MM.1S (cell line): ENCODE data around the gene KIF16B.
"Not testable (repeated sequence)": the region's sequence is repeated elsewhere in the genome, so short reads cannot be mapped to it uniquely, and the experiment has no call there.

ENCODE experiments used
- DNase-seq: peaks from one replicate; pipeline ENCODE4 v3.0.0-alpha.2; 2015
- H2AFZ ChIP-seq: fragments of 300-600 bp; sonication (generic); 2 replicates; pipeline ENCODE4 v1.6.0; 2016; ENCODE audit warnings: antibody characterized with exemption, low read length
- H3F3A ChIP-seq: fragments of 300-600 bp; sonication (generic); 2 replicates; pipeline ENCODE4 v1.6.1; 2016; ENCODE audit warnings: mild to moderate bottlenecking, antibody characterized with exemption, low read length, moderate library complexity, mixed read lengths; ENCODE audit not compliant: insufficient read depth
- H3K27ac ChIP-seq: fragments of 300-600 bp; sonication (generic); 2 replicates; pipeline ENCODE4 v1.5.1; 2016; ENCODE audit warnings: mild to moderate bottlenecking, low read length
- H3K27me3 ChIP-seq: fragments of 300-600 bp; sonication (generic); replicated peaks from 2 replicates; pipeline ENCODE4 v1.6.0; 2016; ENCODE audit warnings: low read length; ENCODE audit not compliant: insufficient read depth
- H3K36me3 ChIP-seq: fragments of 300-600 bp; sonication (generic); replicated peaks from 2 replicates; pipeline ENCODE4 v1.6.1; 2016; ENCODE audit warnings: mild to moderate bottlenecking, low read length, mixed read lengths; ENCODE audit not compliant: insufficient read depth
- H3K4me1 ChIP-seq: fragments of 300-600 bp; sonication (generic); 2 replicates; pipeline ENCODE4 v1.6.1; 2016; ENCODE audit warnings: low read length, mixed read lengths
- H3K4me2 ChIP-seq: fragments of 300-600 bp; sonication (generic); 2 replicates; pipeline ENCODE4 v1.6.0; 2016; ENCODE audit warnings: low read depth, low read length
- H3K4me3 ChIP-seq: fragments of 300-600 bp; sonication (generic); 2 replicates; pipeline ENCODE4 v1.5.1; 2016; ENCODE audit warnings: low read length, mixed read lengths
- H3K79me2 ChIP-seq: fragments of 300-600 bp; sonication (generic); 2 replicates; pipeline ENCODE4 v1.6.1; 2016; ENCODE audit warnings: mixed run types, low read length, mixed read lengths
- H3K9ac ChIP-seq: fragments of 300-600 bp; sonication (generic); 2 replicates; pipeline ENCODE4 v1.6.1; 2016; ENCODE audit warnings: low read length, mixed read lengths
- H3K9me2 ChIP-seq: fragments of 300-600 bp; sonication (generic); replicated peaks from 2 replicates; pipeline ENCODE4 v1.6.1; 2016; ENCODE audit warnings: mild to moderate bottlenecking, low read length, mixed read lengths; ENCODE audit not compliant: insufficient read depth
- H3K9me3 ChIP-seq: fragments of 300-600 bp; sonication (generic); replicated peaks from 2 replicates; pipeline ENCODE4 v1.6.1; 2016; ENCODE audit warnings: mild to moderate bottlenecking, low read length, mixed read lengths; ENCODE audit not compliant: insufficient read depth
- H4K20me1 ChIP-seq: fragments of 300-600 bp; sonication (generic); 2 replicates; pipeline ENCODE4 v1.6.1; 2016; ENCODE audit warnings: mild to moderate bottlenecking, low read length, moderate library complexity, mixed read lengths; ENCODE audit not compliant: insufficient read depth
- EZH2 ChIP-seq: fragments of 300-600 bp; sonication (generic); optimal IDR thresholded peaks from 2 replicates; pipeline ENCODE3; 2017; ENCODE audit warnings: low read depth, mild to moderate bottlenecking, antibody characterized with exemption, low read length, mixed read lengths
- EZH2phosphoT487 ChIP-seq: fragments of 300-600 bp; sonication (generic); IDR thresholded peaks from 2 replicates; pipeline ENCODE4 v1.6.1; 2018; ENCODE audit warnings: antibody characterized with exemption, low read length
- TF ChIP-seq, protein P1 (sequence below): fragments of 300-600 bp; sonication (generic); IDR thresholded peaks from 2 replicates; pipeline ENCODE4 v1.5.1; 2016; ENCODE audit warnings: antibody characterized with exemption, low read length, mixed read lengths

KIF16B gene

DNA sequence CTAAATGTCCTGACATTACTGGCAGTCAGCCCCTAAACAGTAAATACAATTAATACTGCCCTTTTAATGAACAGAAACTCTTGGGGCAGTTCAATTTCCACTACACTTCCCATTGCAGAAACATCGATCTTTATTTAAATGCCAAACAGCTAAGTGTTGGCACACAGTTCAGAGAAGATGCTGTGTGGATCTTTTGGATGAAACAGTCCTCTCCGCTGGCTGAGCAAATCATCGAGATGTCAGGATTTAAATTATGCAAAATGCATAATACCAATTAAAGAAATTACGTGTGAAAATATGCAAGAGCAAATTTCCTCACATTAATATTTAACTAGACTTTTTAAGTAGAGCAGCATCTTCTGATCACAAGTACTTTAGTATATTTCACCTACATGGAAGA is 132.6 kb downstream of the KIF16B start:
- Histone ChIP-seq H3K4me2 (no peak overlapping the region), H3K9me2 (no peaks in the 10 kb centered on the region), H4K20me1 (no peaks in the 10 kb centered on the region), H3K27ac (no peak overlapping the region), H3F3A (no peaks in the 10 kb centered on the region), H3K4me3 (no peak overlapping the region), H2AFZ (no peak overlapping the region), H3K9me3 (no peaks in the 10 kb centered on the region), H3K9ac (no peak overlapping the region), H3K79me2 (no peaks in the 10 kb centered on the region), H3K4me1 (no peaks in the 10 kb centered on the region), H3K27me3 (no peaks in the 10 kb centered on the region), H3K36me3 (no peaks in the 10 kb centered on the region)
- TF ChIP-seq EZH2 = no peak
- TF ChIP-seq EZH2phosphoT487 = no peak
- TF ChIP-seq, protein P1, sequence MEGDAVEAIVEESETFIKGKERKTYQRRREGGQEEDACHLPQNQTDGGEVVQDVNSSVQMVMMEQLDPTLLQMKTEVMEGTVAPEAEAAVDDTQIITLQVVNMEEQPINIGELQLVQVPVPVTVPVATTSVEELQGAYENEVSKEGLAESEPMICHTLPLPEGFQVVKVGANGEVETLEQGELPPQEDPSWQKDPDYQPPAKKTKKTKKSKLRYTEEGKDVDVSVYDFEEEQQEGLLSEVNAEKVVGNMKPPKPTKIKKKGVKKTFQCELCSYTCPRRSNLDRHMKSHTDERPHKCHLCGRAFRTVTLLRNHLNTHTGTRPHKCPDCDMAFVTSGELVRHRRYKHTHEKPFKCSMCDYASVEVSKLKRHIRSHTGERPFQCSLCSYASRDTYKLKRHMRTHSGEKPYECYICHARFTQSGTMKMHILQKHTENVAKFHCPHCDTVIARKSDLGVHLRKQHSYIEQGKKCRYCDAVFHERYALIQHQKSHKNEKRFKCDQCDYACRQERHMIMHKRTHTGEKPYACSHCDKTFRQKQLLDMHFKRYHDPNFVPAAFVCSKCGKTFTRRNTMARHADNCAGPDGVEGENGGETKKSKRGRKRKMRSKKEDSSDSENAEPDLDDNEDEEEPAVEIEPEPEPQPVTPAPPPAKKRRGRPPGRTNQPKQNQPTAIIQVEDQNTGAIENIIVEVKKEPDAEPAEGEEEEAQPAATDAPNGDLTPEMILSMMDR = no peak
- no peak for DNase-seq

DNA sequence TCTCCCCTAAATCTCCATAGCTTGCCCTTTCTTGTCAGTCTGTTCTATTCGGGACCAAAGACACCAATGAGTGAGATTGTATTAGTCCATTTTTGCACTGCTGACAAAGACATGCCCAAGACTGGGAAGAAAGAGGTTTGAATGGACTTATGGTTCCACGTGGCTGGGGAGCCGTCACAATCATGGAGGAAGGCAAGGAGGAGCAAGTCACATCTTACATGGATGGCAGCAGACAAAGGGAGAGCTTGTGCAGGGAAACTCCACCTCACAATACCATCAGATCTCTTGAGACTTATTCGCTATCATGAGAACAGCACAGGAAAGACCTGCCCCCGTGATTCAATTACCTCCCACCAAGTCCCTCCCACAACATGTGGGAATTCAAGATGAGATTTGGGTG is 133.7 kb downstream of the KIF16B start:
- H3F3A ChIP-seq, H3K4me1 ChIP-seq, H3K4me3 ChIP-seq, H3K9me3 ChIP-seq, H3K79me2 ChIP-seq, DNase-seq, H3K27ac ChIP-seq, H3K4me2 ChIP-seq, H3K27me3 ChIP-seq, H3K36me3 ChIP-seq, H4K20me1 ChIP-seq, H3K9ac ChIP-seq, H3K9me2 ChIP-seq, H2AFZ ChIP-seq: not testable (repeated sequence)

DNA sequence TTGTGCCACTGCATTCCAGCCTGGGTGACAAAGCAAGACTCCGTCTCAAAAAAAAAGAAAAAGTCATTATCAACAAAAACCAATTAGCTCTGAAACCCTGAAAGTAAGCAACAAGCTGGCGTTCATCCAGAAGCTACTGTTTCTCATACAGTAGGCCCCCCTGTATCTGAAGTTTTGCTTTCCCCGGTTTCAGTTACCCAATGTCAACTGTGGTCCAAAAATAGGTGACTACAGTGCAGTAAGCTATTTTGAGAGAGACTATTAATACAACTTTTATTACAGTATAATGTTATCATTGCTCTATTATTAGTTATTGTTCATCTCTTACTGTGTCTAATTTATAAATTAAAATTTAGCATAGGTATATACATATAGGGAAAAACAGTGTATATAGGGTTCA is 135.1 kb downstream of the KIF16B start:
- Histone ChIP-seq H3K9ac (no peak overlapping the region), H3K4me3 (no peak overlapping the region), H3K27me3 (no peaks in the 10 kb centered on the region), H3K4me1 (no peaks in the 10 kb centered on the region), H3K36me3 (no peaks in the 10 kb centered on the region), H2AFZ (no peak overlapping the region), H3K9me3 (no peaks in the 10 kb centered on the region), H3K27ac (no peak overlapping the region), H3K9me2 (no peaks in the 10 kb centered on the region), H3K4me2 (no peak overlapping the region), H3F3A (no peaks in the 10 kb centered on the region), H4K20me1 (no peaks in the 10 kb centered on the region), H3K79me2 (no peaks in the 10 kb centered on the region)
- DNase-seq = peak; percentile 24
- no peak for TF ChIP-seq EZH2
- TF ChIP-seq, protein P1 = no peak

DNA sequence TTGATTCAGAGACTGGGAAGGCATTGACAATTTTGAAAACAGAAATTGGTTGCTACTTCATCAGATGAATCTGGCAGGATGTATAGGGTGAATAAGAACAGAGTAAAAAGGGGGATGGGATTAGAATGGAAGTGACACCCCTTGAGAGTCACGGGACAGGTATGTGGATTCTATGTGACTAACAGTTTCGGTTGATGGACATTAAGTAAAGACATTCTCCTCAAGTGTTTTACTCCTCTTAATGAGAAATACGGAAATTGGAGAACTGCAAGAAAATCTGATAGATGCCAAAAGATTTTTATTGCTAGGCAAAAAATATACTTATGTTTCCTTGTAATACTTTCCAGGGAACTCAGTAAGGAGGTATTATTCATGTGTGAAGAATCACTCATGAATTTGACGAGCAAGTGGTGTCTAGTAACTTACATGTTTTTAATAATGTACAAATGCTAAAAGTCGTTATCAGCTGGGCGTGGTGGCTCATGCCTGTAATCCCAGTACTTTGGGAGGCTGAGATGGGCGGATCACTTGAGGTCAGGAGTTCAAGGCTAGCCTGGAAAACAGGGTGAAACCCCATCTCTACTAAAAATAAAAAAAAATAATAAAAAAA is 135.8 kb downstream of the KIF16B start:
- H3K9me2 ChIP-seq = no peaks in the 10 kb centered on the region
- H3K4me1 ChIP-seq = no peaks in the 10 kb centered on the region
- no peak overlapping the region for H3K9ac ChIP-seq
- H3K4me3 ChIP-seq = no peak overlapping the region
- H3K36me3 ChIP-seq = no peaks in the 10 kb centered on the region
- H3K4me2 ChIP-seq = no peak overlapping the region
- no peaks in the 10 kb centered on the region for H3K27me3 ChIP-seq
- no peaks in the 10 kb centered on the region for H3K79me2 ChIP-seq
- H2AFZ ChIP-seq = no peak overlapping the region
- DNase-seq = no peak
- H4K20me1 ChIP-seq = no peaks in the 10 kb centered on the region
- TF ChIP-seq EZH2phosphoT487 (no peak), EZH2 (no peak)
- TF ChIP-seq, protein P1 = no peak
- H3K9me3 ChIP-seq = no peaks in the 10 kb centered on the region
- H3K27ac ChIP-seq = no peak overlapping the region
- no peaks in the 10 kb centered on the region for H3F3A ChIP-seq
